T47D (cell line): ENCODE measurements around the gene NCEH1.

Experiments
- DNase-seq, 2 experiments: peaks; one replicate each; pipeline versions ENCODE4 v3.0.0 to v3.0.0-alpha.2; 2011 to 2012; ENCODE audit warnings: low read depth in 1 of 2, low spot score in 1 of 2
- JUND ChIP-seq: IDR thresholded peaks from 2 replicates; pipeline ENCODE4 v1.6.1; 2012; ENCODE audit warnings: low read depth
- in situ Hi-C: cut with HindIII; loops from 2 replicates; pipeline ENCODE4 v1.10.0; 2016; ENCODE audit warnings: low sequenced_read_pairs, low pct_unique_long_range_greater_than_20kb

Gene NCEH1

DNA sequence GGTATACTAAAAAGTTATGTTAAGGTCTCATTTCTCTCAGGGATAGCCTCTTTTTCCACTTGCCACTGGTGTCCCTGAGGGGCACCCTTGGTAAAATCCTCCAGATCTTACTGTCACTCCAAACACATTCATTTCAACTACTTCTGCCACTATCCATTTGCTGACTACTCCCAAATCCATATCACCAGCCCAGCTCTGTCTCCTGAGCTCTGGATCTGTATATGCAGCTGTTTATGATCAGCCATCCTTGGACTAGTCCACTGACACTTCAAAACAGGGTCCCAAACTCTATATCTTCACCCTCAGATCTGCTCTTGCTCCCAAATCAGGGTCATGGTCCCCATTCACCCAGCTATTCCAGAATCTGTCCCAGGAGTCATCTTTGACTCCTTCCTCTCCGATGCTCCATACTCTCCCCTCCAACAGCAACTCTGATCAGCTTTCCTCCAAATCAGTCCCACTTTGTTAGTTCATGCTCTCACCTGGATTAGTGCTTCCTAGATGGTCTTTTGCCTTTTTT lies 9.9 kb downstream of the NCEH1 start:
- in situ Hi-C loops: no loop called here
- TF ChIP-seq JUND: no peak
- no peak for DNase-seq

DNA sequence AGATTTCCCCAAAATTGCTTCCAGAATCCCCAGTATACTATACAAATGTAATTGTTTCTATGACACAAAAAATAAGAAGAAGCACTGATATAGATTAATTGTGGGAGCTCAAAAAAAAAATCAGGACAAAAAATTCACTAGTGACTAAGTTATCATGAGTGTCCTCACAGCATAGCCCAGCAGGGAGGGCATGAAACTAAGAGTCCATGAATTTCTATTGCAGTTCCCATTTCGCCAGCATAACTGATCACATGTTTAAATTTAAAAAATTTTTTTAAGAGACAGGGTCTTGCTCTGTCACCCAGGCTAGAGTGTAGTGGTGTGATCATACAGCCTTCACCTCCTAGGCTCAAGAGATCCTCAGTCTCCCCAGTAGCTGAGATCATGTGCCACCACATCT lies 10.6 kb downstream of the NCEH1 start:
- in situ Hi-C loops: no loop called here
- no peak for TF ChIP-seq JUND

DNA sequence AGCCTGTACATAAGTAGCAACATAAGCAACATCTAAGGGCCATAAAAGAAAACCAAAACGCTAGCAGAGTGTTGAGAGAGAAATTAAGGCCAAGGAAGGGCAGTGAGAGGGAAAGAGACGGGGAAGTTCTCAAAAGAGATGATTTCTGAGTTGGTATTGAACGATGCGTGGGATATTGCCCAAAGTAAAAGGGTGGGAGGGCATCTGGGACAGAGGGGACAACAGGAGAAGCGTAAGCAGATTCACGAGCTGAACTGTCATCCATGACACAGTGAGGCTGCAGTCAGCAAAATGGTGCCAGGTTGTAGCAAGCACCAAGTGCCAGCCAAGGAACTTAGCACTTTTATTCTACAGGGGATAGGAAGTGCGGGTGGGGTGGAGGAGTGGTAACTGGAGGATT lies 11.8 kb downstream of the NCEH1 start:
- in situ Hi-C loops: no loop called here
- DNase-seq: no peak
- TF ChIP-seq JUND: no peak

More for the DNA sequence above, 10.6 kb downstream of the NCEH1 start:
- DNase-seq: no peak

DNA sequence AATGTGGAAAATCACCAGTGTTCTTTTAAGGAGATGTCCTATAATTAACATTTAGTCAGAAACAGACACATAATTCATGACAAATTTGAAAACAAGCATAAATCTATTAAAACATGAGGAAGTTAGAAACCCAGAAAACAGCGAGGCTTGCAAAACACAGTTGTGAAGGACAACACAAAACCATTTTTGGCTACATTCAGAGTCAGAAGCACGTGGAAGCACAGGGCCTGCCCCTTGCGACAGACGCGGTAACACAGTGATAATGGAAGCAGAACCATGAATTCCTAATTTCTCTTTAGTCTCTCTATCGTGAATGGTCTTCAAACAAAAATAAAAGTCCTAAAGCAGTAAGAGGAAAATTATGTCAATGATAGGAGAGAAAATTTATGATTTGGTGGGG lies 12.2 kb downstream of the NCEH1 start:
- no peak for TF ChIP-seq JUND

DNA sequence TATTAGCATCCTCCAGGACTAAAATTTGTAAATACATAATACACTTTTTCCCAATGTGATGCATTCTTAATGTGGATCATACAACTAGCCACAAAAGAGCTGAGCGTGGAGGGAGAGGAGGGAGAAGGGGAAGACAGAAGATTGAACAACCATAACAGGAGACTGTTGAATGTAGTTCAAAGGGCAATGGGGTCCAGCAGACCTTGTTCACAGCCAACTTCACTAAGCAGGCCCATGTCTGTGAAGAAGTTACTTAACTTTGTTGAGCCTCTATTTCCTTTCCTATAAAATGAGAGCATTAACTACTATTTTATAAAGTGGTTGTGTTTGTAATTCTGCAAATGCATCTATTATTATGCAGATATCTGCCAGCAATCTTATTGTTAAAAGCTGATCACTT lies 13.3 kb downstream of the NCEH1 start:
- in situ Hi-C loops: no loop called here
- DNase-seq: no peak
- no peak for TF ChIP-seq JUND

More for the DNA sequence above, 12.2 kb downstream of the NCEH1 start:
- DNase-seq: no peak
- in situ Hi-C loops: no loop called here

DNA sequence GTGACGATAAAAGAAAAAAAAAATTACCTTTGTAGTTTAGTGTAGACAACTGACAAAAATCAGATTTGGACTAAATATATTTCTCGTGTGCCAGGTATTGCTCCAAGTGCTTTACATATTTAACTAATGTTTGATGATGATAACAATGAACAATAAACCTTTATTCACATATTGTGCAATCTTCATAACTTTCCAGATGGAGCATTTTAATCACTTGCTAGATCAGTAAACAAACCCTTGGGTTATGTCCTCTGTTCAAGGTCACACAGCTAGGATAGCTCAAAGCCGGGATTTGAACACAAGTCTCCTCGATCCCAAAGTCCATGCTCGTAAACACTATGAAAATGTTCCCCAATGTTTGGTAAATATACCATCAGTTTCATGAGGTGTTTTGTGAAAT lies 14.5 kb downstream of the NCEH1 start:
- in situ Hi-C loops: no loop called here
- no peak for DNase-seq
- 0 out of 2 replicates have a peak, but pooled peaks have one; percentile 14 for TF ChIP-seq JUND

DNA sequence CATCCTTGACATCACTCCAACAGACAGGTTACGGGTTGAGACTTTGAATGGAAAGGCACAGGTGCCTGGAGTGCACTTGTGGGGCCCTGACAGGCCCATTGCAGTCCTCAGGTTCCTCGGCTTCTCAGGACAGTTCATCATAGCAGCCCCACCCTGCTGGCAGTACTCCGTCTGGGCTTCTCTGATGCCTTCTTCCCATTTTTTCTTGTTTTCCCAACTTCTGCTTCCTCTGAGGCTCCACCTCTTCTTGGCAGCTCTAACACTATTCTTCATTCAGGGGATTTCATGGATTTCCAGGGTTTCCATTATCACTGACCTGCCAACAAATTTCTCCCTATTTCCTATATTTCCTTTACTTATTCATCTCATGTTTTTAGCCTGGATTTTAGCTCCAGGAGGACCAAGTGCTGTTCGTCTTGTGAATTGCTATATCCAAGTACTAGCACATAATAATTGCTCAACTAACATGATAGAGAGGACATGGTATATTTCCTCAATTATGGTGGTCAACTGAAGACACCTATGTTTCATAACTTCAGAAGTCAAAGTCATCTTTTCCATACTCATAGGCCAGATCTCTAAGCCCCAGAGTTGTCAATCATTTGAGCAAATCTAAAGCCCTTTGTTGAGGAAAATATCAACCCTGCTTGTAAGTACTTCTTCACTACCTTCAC lies 16.2 kb downstream of the NCEH1 start:
- in situ Hi-C loops: no loop called here
- no peak for DNase-seq
- no peak for TF ChIP-seq JUND

DNA sequence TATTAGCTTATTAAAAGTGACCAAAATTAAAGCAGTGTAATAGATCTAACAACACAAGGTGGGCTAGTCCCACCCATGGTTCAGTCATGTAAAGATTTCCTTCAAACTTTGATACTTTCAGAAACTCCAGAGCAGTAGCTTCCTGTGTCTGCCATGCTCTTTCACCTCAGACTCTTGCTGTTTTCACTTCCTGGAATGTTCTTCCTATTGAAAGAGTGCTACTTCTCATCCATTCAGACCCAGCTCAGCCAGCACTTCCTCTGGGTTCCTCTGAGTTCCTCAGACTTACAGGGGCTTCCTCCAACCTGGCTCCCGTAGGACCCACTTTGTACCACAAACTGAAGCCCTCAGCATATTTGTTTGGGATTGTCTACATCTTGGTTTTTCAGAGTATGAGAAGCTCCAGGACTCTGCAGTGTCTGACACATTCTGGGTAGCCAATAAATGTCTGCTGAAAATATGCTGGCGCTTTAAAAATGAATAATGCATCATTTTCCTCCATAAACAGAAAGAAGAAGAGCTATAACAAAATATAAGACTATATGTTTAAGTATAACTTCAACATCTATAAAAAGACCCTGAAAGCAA lies 18.0 kb downstream of the NCEH1 start:
- DNase-seq: no peak
- no peak for TF ChIP-seq JUND

DNA sequence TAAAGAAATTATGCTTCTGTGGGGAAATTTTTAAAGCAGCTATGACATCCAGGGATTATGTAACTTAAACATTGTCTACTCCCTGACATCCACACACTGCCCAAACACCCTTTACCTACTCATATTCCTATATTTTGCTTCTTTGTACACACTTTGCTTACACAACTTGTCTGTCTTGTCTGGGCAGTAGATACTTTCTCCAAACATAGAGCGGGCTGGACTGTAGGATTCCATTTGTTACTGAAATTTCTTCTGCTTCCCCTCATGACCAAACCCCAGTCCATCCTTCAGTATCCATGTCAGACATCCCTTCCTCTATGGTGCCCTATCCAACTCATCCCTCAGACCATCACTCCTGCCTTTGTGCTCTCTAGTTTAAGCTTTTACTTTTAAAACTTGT lies 19.9 kb downstream of the NCEH1 start:
- DNase-seq: peak in 1 of 2 experiments; percentile 82
- in situ Hi-C loops: no loop called here
- TF ChIP-seq JUND: no peak

More for the DNA sequence above, 18.0 kb downstream of the NCEH1 start:
- in situ Hi-C loops: no loop called here

DNA sequence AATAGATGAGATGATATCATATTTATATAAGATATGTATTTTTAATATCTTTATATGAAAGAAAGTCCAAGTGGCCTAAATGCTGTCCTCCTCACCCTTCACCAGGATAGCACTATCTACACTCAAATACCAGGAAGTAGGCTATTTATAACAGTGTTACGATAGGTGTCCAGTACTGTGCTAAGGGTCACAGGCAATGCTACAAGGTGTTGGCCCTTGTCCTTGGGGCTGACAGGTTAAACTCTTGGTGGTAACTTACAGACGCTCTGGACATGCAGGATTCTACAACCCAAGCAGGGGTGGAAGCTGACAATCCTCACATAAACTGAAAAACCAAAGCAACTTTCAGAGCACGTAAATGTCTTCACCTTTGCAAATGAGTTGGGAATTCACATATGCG lies 22.3 kb downstream of the NCEH1 start:
- in situ Hi-C loops: no loop called here
- DNase-seq: no peak
- no peak for TF ChIP-seq JUND

DNA sequence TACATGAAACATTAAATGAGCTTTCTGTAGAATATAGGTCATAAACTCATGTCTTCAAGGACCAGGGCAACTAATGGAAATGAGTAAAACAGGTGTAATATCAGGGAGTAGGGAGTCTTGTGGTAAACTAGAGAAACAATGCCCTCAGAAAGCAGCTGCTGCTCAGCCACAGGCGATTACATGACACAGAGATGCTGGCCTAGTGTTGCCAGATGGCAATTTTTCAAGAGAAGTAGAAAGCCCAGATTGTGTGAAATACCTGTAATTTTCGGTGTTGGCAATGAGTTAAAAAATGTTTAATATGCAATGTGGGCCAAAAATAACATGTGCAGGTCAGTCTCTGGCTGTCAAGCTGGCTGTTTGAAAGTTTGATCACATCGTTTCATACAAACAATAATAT lies 23.4 kb downstream of the NCEH1 start:
- in situ Hi-C loops: no loop called here
- no peak for DNase-seq
- TF ChIP-seq JUND: no peak

DNA sequence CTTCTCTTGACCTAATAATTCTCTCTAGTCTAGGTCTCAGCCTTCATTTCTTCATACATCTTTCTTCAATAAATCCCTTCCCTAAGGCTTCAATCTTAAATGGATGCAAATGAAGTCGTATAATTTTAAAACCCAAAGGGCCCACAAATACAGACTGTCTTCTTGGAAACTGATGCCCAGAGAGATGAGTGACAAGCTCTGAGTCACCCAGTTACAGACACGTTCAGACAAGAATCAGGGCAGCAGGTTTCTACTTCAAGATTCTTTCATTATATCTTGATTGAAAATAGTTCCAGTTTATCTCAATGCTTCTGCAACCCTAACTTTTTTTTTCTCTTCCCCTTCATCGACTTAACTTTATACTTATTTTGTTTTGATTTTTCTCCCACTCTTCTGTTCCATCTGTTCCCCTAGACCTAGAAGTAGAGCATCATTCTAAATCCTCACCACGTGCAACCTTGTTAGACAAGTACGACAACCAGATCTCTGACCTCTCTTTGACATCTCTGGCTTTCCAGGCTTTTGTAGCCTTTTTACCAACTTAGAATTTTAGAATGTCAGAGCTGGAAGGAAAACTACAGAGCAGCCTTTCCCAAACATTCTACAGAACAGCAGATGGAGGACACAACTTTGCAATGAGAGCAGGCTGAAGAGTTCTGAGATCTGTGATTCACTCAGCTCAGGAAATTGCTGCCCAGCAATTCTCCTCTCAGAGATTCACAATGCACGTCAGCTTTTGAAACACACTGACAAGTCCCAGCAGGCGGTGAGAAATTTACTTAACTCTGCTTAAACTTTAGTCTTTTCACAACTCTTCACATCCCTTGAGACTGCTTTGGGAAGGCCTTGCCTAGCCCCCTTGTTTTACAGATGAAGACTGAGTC lies 25.3 kb downstream of the NCEH1 start:
- DNase-seq: peak in 1 of 2 experiments; percentile 54

DNA sequence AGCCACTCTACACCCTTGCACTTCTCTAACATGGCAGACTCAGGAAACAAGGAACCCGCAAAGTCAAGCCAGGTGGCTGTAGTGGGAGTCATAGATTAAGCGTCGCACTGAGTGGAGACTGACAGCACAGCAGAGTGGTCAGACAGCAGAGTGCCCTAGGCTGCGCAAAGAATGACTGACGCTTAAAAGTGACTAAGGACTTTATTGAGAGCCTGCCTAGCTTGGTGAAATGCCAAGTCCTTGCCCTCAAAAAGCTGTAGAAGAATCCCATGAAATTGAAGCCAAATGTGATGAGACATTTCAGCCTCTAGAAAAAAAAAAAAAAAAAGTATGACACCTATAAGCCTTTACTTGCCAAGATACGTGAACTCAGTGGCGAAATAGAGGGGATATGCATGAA lies 30.2 kb downstream of the NCEH1 start:
- DNase-seq: no peak

More for the DNA sequence above, 25.3 kb downstream of the NCEH1 start:
- in situ Hi-C loops: no loop called here
- TF ChIP-seq JUND: no peak

More for the DNA sequence above, 30.2 kb downstream of the NCEH1 start:
- in situ Hi-C loops: no loop called here
- no peak for TF ChIP-seq JUND
